Mucosa of rectum (tissue), 2 donors: ENCODE results near the gene SLC1A2.

Experiments used
- H3K27ac ChIP-seq, 2 donors: one replicate each; pipeline ENCODE4 v1.7.0; 2013; ENCODE audit warnings: inconsistent platforms in 2 of 2, low read depth in 2 of 2, low read length in 2 of 2
- H3K27me3 ChIP-seq, 2 donors: one replicate each; pipeline ENCODE4 v1.7.0; 2013; ENCODE audit warnings: low read length in 2 of 2; ENCODE audit not compliant: control insufficient read depth in 2 of 2, insufficient read depth in 2 of 2
- H3K36me3 ChIP-seq, 2 donors: one replicate each; pipeline ENCODE4 v1.7.0; 2013; ENCODE audit warnings: low read length in 2 of 2; ENCODE audit not compliant: control insufficient read depth in 2 of 2, insufficient read depth in 2 of 2
- H3K4me1 ChIP-seq, 2 donors: one replicate each; pipeline ENCODE4 v1.7.0; 2013; ENCODE audit warnings: low read length in 2 of 2, mild to moderate bottlenecking in 1 of 2; ENCODE audit not compliant: control insufficient read depth in 2 of 2, insufficient read depth in 2 of 2
- H3K4me3 ChIP-seq, 2 donors: one replicate each; pipeline ENCODE4 v1.7.0; 2013; ENCODE audit warnings: low read length in 2 of 2
- H3K9ac ChIP-seq, 2 donors: one replicate each; pipeline ENCODE4 v1.7.0; 2013; ENCODE audit warnings: low read length in 2 of 2, low read depth in 1 of 2, mild to moderate bottlenecking in 1 of 2
- H3K9me3 ChIP-seq, 2 donors: one replicate each; pipeline ENCODE4 v1.7.0; 2013; ENCODE audit warnings: low read length in 2 of 2; ENCODE audit not compliant: control insufficient read depth in 2 of 2
- donor health status: healthy.
- donor health status: Normal muscosa, but diverticular disease.

SLC1A2 gene

DNA sequence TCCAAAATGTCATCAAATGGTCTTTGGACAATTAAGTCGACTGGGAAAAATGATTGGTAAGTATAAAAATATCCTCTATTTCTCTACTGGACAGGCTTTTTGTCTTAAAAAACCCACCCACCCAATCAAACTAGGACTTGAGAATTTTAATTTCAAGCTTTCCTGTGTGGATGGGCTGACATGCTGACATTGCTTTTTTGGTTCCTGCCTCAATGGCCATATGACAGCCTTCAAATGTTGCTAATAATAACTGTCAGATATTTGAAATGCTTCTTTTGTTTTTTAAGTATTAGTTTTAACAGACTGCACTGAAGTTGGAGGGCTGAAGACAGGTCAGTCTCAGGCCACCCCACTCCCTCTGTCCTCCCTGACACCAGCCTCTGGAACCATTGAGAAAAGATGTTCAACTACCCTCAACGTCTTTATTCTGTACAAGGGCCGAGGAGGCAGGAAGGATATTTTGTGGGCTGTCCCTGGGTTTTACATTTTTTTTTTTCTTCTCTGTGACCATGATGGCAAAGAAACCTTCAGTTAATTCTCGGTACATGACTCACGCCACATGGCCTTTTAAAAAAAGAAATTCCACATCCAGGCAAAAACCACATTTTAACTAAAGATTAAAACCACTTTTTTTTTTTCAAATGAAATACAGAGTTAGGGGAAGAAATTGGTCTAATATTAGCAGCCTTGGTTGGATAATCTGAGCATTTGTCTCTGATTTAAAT lies 130.4 kb downstream of the SLC1A2 start:
- Histone ChIP-seq H3K4me1 (no peaks in the 10 kb centered on the region), H3K27ac (no peak overlapping the region), H3K9me3 (no peaks in the 10 kb centered on the region), H3K27me3 (no peaks in the 10 kb centered on the region), H3K9ac (no peak overlapping the region), H3K36me3 (no peaks in the 10 kb centered on the region), H3K4me3 (no peak overlapping the region)

DNA sequence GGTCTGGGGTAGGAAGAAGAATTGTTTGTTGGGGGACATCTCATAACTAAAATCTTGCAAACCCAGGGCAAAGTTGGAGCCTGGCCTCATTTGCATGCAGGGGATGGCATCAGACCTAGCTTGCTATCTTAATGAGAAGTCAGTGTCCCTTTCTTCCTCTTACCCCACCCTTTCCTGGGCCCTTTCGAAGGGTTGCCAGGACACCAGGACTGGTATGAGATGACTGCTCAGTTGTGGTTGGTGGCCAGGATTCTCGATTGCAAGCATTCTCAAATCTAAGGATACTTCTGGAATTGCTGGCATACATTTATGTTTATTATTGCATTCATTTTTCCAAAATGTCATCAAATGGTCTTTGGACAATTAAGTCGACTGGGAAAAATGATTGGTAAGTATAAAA lies 131.0 kb downstream of the SLC1A2 start:
- H3K36me3 ChIP-seq = no peaks in the 10 kb centered on the region
- H3K27ac ChIP-seq = no peak overlapping the region
- H3K4me3 ChIP-seq = no peak overlapping the region
- no peaks in the 10 kb centered on the region for H3K4me1 ChIP-seq
- H3K9me3 ChIP-seq = no peaks in the 10 kb centered on the region
- H3K9ac ChIP-seq = no peak overlapping the region
- no peaks in the 10 kb centered on the region for H3K27me3 ChIP-seq

DNA sequence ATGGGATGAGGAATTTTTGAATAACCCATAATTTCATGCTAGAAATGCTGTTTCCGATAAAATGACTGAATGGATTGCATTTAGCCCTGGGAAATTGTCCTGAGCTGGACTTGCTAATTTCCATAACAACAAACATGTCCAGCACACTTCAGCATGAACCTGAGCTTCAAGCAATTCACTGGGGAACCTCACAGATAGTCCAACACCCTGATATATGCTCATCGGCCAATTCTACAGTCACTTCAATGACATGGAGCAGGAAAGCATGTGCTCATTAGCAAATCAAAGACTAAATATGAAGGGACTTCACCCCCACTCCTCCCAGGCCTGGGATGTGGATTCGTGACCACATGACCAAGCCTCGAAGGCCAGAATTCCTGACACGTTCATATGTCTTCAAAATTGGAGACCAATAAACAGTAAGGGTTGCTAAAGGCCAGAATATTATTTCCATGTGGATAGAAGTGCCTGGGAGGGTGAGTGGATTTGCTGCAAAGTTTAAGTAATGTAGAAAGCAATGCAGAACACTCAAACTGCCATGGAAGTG lies 131.9 kb downstream of the SLC1A2 start:
- no peak overlapping the region for H3K27ac ChIP-seq
- no peaks in the 10 kb centered on the region for H3K27me3 ChIP-seq

DNA sequence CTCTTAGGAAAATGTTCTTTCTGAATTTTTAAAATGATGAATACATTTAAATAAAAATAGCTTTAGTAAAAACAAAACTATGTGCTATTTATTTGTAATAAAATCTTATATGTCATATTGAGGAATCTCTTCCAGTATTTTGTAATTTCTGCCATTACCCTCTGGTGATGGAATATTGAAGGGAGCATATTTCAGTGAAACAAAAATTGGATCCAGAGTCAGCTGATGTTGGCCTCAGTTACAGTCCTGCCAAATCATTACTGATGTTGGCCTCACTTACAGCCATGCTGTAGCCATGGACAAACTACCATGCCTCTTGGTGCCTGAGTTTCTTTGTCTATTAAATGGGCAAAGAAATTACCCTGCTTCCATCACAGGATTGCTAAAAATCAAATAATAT lies 133.2 kb downstream of the SLC1A2 start:
- Histone ChIP-seq H3K4me3 (no peak overlapping the region), H3K36me3 (no peaks in the 10 kb centered on the region), H3K27me3 (no peaks in the 10 kb centered on the region), H3K9ac (no peak overlapping the region), H3K27ac (no peak overlapping the region), H3K9me3 (no peaks in the 10 kb centered on the region), H3K4me1 (no peaks in the 10 kb centered on the region)

More for the DNA sequence above, 131.9 kb downstream of the SLC1A2 start:
- no peaks in the 10 kb centered on the region for H3K4me1 ChIP-seq
- no peak overlapping the region for H3K9ac ChIP-seq
- no peaks in the 10 kb centered on the region for H3K9me3 ChIP-seq
- no peak overlapping the region for H3K4me3 ChIP-seq
- no peaks in the 10 kb centered on the region for H3K36me3 ChIP-seq

DNA sequence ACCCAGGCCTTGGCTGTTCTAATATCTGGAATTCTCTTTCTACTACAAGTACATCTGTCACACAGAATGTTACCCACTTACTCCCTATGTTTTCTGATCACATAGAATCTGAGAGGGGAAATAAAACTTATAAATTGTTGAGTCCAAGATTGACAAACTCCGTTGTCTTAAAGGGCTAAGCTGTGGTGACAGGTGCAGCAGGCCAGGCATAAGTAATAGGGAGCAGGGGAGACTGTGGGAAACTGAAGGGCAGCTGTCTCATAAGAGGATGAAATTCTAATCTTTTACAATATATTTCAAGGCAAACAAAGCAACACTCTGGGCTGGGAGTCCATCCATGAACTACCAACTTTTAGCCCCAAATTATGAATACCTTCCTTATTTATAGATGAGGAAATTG lies 133.9 kb downstream of the SLC1A2 start:
- Histone ChIP-seq H3K9ac (no peak overlapping the region), H3K27me3 (no peaks in the 10 kb centered on the region), H3K4me1 (no peaks in the 10 kb centered on the region), H3K36me3 (no peaks in the 10 kb centered on the region), H3K27ac (no peak overlapping the region), H3K4me3 (no peak overlapping the region), H3K9me3 (no peaks in the 10 kb centered on the region)

DNA sequence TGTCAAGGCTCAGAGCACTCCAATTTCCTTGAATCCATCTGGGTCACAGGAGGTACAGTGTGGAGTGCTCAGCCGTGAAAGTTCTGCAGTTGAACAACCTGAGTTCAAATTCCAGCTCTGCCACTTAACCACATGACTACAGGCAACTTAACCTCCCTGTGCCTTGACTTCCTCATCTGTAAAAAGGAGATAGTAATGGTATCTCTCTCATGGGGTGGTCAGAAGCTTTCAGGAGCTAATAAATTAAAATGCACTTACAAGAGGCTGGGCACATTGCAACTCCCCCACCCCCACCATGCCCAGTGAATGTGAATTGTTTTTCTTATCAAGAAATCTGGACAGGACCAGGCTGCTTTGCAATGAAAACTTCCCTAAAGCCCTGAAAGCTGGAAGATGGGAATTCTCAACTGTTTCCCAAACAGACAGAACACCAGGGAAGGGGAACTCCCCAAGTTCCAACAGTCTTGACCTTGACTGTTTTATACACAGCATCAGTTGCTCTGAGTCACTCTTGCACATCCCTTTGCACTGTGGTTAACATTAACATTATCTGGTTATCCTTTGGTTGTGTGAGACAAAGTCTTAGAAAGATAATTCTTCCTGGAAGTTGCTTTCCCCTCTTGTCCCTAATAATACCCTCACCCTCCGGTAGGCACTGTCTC lies 137.0 kb downstream of the SLC1A2 start:
- H3K27me3 ChIP-seq = no peaks in the 10 kb centered on the region
- no peak overlapping the region for H3K9ac ChIP-seq
- H3K36me3 ChIP-seq = no peaks in the 10 kb centered on the region
- no peaks in the 10 kb centered on the region for H3K4me1 ChIP-seq
- peak overlapping the region; percentile 25 to 31 for H3K27ac ChIP-seq
- H3K9me3 ChIP-seq = no peaks in the 10 kb centered on the region
- no peak overlapping the region for H3K4me3 ChIP-seq

DNA sequence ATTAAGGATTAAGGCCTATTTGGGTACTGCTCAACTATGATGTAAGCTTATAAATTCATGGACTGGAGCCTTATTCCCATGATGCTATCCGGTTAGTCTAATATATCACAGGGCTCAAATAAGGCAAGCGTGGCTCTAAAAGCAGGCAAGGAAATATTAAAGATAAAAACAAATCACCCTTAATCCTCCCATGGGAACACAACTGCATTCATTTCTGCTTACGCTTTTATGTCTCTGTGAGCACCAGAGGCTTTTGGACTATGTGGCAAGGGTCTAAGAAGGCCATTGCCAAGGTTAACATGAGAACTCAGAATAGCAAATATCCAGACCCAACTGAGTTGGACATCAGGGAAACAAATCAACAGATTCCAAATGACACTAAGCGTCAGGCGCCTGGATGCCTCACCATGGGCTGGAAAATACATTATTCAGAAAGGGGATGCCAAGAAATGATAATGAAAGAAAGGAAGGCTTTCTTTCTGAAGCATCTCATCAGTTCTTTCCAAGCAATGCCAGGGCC lies 138.1 kb downstream of the SLC1A2 start:
- no peak overlapping the region for H3K9ac ChIP-seq
- peak overlapping the region in 1 of 2 donors; percentile 18 for H3K27ac ChIP-seq
- H3K4me3 ChIP-seq = no peak overlapping the region
- no peaks in the 10 kb centered on the region for H3K27me3 ChIP-seq
- no peaks in the 10 kb centered on the region for H3K4me1 ChIP-seq
- H3K36me3 ChIP-seq = no peaks in the 10 kb centered on the region
- no peaks in the 10 kb centered on the region for H3K9me3 ChIP-seq

DNA sequence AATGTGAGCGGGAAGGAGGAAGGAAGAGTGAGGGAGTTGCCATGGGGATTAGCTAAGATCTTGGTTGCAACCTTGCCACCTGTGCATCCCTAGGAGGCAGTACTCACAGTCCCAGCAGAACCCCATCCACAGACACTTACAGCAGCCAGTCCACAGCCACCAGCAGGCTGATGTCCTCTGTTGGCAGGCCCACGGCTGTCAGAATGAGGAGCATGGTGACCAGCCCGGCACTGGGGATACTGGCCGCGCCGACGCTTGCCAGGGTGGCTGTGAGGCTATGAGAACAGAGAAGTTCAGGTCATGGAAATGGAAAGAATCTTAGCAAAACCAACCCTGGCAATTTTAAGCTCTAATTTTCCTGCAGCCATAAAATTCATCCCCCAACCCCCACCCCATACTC lies 138.6 kb downstream of the SLC1A2 start:
- H3K27ac ChIP-seq = peak overlapping the region in 1 of 2 donors; percentile 53
- no peaks in the 10 kb centered on the region for H3K27me3 ChIP-seq
- no peak overlapping the region for H3K4me3 ChIP-seq
- H3K9me3 ChIP-seq = no peaks in the 10 kb centered on the region
- H3K9ac ChIP-seq = no peak overlapping the region
- H3K4me1 ChIP-seq = peaks cover 0 to 4% of the 10 kb centered on the region in 2 donors
- H3K36me3 ChIP-seq = no peaks in the 10 kb centered on the region

DNA sequence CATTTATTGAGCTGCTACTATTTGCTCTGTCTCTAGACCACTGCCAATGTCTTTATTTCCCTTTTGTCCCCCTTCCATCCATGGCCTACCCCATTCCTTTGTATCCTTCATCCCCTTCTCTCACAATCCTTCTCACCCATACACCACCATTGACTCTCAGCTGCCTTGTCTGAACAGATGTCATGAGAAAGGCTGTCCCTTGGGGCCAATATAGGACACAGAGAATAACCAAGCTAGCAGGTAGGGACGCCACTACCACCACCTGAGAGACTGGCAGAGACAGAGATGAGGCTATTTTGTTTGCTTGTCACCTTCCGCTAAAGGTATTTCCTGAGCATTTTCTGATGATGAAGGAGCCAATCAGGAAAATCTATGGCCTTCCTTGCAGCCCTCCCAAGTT lies 141.5 kb downstream of the SLC1A2 start:
- Histone ChIP-seq H3K9ac (no peak overlapping the region), H3K4me3 (no peak overlapping the region), H3K4me1 (peaks cover 0 to 11% of the 10 kb centered on the region in 2 donors), H3K27ac (no peak overlapping the region), H3K9me3 (no peaks in the 10 kb centered on the region), H3K27me3 (no peaks in the 10 kb centered on the region), H3K36me3 (no peaks in the 10 kb centered on the region)

DNA sequence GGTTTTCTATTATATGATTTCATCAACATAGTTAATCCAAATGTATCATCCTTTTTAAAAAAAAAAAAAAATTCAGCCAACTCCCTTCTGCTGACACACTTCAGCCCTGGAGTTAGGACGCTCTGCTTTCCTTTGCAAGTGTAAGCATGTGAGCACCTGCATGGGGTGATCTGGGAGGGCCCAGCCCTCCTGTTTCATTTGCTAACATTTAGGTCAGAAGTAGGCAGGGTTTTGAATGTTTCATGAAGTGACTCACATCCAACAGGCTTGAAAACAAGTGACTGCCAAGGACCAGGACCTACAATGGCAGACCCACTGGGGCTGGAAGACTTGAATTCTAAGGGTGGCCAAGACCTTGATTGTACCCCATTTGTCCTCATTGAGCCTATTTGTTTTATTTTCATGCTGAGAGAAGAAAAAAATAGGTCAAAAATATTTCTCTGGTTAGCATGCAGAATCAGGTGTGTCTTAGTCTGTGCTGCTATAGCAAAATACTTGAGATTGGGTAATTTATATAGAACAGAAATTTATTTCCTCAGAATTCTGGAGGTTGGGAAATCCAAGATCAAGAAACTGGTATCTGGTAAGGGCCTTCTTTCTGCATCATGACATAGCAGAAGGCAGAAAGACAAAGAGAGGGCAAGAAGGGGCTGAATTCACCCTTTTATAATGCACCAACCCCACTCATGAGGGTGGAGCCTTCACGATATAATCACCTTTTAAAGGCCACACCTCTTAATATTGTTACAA lies 142.8 kb downstream of the SLC1A2 start:
- no peaks in the 10 kb centered on the region for H3K9me3 ChIP-seq
- no peaks in the 10 kb centered on the region for H3K36me3 ChIP-seq
- no peaks in the 10 kb centered on the region for H3K27me3 ChIP-seq
- no peak overlapping the region for H3K27ac ChIP-seq
- peaks cover 0 to 11% of the 10 kb centered on the region in 2 donors for H3K4me1 ChIP-seq
- no peak overlapping the region for H3K4me3 ChIP-seq
- no peak overlapping the region for H3K9ac ChIP-seq
